HG02588 (cell line): Measurements from ENCODE around the gene NXPH3.
"Not testable (repeated sequence)": the region's sequence is repeated elsewhere in the genome, so short reads cannot be mapped to it uniquely, and the experiment has no call there.

ENCODE experiments used
- ATAC-seq: cut with Tn5 transposase; IDR thresholded peaks from one replicate; pipeline ENCODE4 v1.9.1; 2021; ENCODE audit warnings: mild to moderate bottlenecking, moderate library complexity; ENCODE audit not compliant: unreplicated experiment

Gene NXPH3

GRCh38 chr17:49554694-49555494, 20.8 kb upstream of the NXPH3 start:
- ATAC-seq, result no peak

- no peak for ATAC-seq
Observed at GRCh38 chr17:49555495-49556222, 20.0 kb upstream of the NXPH3 start.

GRCh38 chr17:49556223-49556943, 19.3 kb upstream of the NXPH3 start:
- no peak for ATAC-seq

- no peak for ATAC-seq
Observed at GRCh38 chr17:49557312-49558024, 18.2 kb upstream of the NXPH3 start.

- no peak for ATAC-seq
Observed at GRCh38 chr17:49564638-49565037, 11.0 kb upstream of the NXPH3 start.

- no peak for ATAC-seq
Observed at GRCh38 chr17:49565948-49566491, 9.7 kb upstream of the NXPH3 start.

GRCh38 chr17:49566668-49567071, 9.0 kb upstream of the NXPH3 start:
- ATAC-seq, result no peak

- ATAC-seq, result no peak
Observed at GRCh38 chr17:49567104-49567521, 8.6 kb upstream of the NXPH3 start.

- ATAC-seq, result peak; percentile 39
Observed at GRCh38 chr17:49567871-49568694, 7.6 kb upstream of the NXPH3 start.

GRCh38 chr17:49568695-49569047, 7.0 kb upstream of the NXPH3 start:
- not testable (repeated sequence) for ATAC-seq

GRCh38 chr17:49570540-49571242, 5.0 kb upstream of the NXPH3 start:
- no peak for ATAC-seq

- no peak for ATAC-seq
Observed at GRCh38 chr17:49571283-49571682, 4.4 kb upstream of the NXPH3 start.

GRCh38 chr17:49571764-49572163, 3.9 kb upstream of the NXPH3 start:
- ATAC-seq, result no peak

GRCh38 chr17:49572226-49572625, 3.4 kb upstream of the NXPH3 start:
- ATAC-seq, result no peak

GRCh38 chr17:49572806-49573420, 2.8 kb upstream of the NXPH3 start:
- no peak for ATAC-seq

GRCh38 chr17:49573510-49574322, 2.0 kb upstream of the NXPH3 start:
- ATAC-seq, result no peak

- ATAC-seq, result no peak
Observed at GRCh38 chr17:49574323-49574781, 1.3 kb upstream of the NXPH3 start.
